Upper lobe of left lung (tissue), 4 donors: Measurements from ENCODE around the gene RAMP3.

Source experiments
- POLR2AphosphoS5 ChIP-seq, 2 donors: sonication (generic); formaldehyde crosslinking; IDR thresholded peaks; one replicate each; pipeline ENCODE4 v1.5.1; 2017; ENCODE audit warnings: antibody characterized with exemption in 2 of 2
- TF ChIP-seq, protein P1 (sequence below), 6 experiments: fragments of 450-650 bp in 4 of 6; fragments of 200-600 bp in 2 of 6; sonication (generic) in 2 of 6; IDR thresholded peaks; one replicate each; pipeline ENCODE4 v1.5.1; 2016 to 2019; ENCODE audit warnings: antibody characterized with exemption in 6 of 6

DNA sequence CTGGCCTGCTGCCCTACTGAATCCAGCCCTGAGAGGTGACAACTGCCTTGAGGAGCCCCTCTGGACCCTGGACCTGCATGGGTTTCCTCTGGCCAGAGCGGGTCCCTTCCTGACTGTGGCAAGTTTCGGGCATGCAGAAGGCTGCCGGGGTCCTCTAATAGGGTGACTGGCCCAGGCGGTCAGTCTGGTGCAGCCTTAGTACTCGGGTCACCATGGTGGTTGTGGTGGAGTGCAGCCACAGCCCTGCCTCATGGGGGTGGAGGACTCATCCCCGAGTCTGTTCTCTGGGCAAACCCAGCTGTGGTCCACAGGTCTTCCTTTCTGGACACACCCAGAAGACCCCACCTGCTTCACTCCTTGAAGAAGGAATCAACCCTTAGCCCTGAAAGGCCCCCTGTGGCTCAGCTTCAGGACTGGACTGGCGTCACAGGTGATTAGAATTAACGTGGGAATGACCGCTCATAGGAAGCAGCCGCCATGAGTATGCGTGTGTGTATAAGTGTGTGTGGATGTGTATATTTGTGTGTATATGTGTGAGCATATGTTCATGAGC lies 28.7 kb downstream of the RAMP3 start:
- TF ChIP-seq, protein P1, sequence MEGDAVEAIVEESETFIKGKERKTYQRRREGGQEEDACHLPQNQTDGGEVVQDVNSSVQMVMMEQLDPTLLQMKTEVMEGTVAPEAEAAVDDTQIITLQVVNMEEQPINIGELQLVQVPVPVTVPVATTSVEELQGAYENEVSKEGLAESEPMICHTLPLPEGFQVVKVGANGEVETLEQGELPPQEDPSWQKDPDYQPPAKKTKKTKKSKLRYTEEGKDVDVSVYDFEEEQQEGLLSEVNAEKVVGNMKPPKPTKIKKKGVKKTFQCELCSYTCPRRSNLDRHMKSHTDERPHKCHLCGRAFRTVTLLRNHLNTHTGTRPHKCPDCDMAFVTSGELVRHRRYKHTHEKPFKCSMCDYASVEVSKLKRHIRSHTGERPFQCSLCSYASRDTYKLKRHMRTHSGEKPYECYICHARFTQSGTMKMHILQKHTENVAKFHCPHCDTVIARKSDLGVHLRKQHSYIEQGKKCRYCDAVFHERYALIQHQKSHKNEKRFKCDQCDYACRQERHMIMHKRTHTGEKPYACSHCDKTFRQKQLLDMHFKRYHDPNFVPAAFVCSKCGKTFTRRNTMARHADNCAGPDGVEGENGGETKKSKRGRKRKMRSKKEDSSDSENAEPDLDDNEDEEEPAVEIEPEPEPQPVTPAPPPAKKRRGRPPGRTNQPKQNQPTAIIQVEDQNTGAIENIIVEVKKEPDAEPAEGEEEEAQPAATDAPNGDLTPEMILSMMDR (IDR thresholded peaks at IDR 0.05), result no peak
- no peak for TF ChIP-seq POLR2AphosphoS5 (IDR thresholded peaks at IDR 0.05)
